NT2/D1 (cell line): ENCODE results near the gene CDYL.

ENCODE experiments used
- DNase-seq: peaks from one replicate; pipeline ENCODE4 v3.0.0-alpha.2; 2011; ENCODE audit warnings: low read depth, low spot score
- H3K27me3 ChIP-seq: 2 replicates; pipeline ENCODE4 v1.6.0; 2011; ENCODE audit warnings: mild to moderate bottlenecking; ENCODE audit not compliant: insufficient read length, insufficient read depth
- H3K36me3 ChIP-seq: 2 replicates; pipeline ENCODE4 v1.6.1; 2011; ENCODE audit warnings: mild to moderate bottlenecking, low read length, mixed read lengths; ENCODE audit not compliant: insufficient read depth, insufficient read length
- H3K4me1 ChIP-seq: 2 replicates; pipeline ENCODE4 v1.5.1; 2011; ENCODE audit not compliant: insufficient read depth, insufficient read length
- H3K4me3 ChIP-seq: 2 replicates; pipeline ENCODE4 v1.5.1; 2011; ENCODE audit warnings: low read depth; ENCODE audit not compliant: insufficient read length
- H3K9ac ChIP-seq: 2 replicates; pipeline ENCODE4 v1.6.0; 2011; ENCODE audit warnings: low read depth; ENCODE audit not compliant: insufficient read length
- H3K9me3 ChIP-seq: 2 replicates; pipeline ENCODE4 v1.5.1; 2011; ENCODE audit warnings: mild to moderate bottlenecking, low read length; ENCODE audit not compliant: insufficient read depth
- SUZ12 ChIP-seq: IDR thresholded peaks from 2 replicates; pipeline ENCODE4 v1.6.1; 2011; ENCODE audit not compliant: insufficient read length, insufficient read depth; ENCODE audit errors: extremely low read depth
- YY1 ChIP-seq: IDR thresholded peaks from 2 replicates; pipeline ENCODE4 v1.6.1; 2011; ENCODE audit not compliant: insufficient read length, insufficient read depth
- ZNF274 ChIP-seq: IDR thresholded peaks from 2 replicates; pipeline ENCODE4 v1.6.1; 2011; ENCODE audit warnings: mild to moderate bottlenecking, low read depth, low read length

Gene CDYL

GRCh38 chr6:4805553-4806336 is 29.5 kb downstream of the CDYL start:
- Histone ChIP-seq H3K36me3 (peaks cover 5% of the 10 kb centered on the region), H3K9me3 (peaks cover 6% of the 10 kb centered on the region; the same call in 1 of the 2 replicates), H3K27me3 (no peaks in the 10 kb centered on the region), H3K4me3 (no peak overlapping the region), H3K9ac (no peak overlapping the region), H3K4me1 (peaks cover 4% of the 10 kb centered on the region)
- TF ChIP-seq ZNF274: no peak
- TF ChIP-seq SUZ12: no peak
- TF ChIP-seq YY1: no peak
- DNase-seq: no peak

- no peak for DNase-seq
- peaks cover 5% of the 10 kb centered on the region for H3K36me3 ChIP-seq
- H3K4me1 ChIP-seq: peaks cover 4% of the 10 kb centered on the region
- TF ChIP-seq ZNF274 (no peak), YY1 (no peak), SUZ12 (no peak)
- no peaks in the 10 kb centered on the region for H3K27me3 ChIP-seq
- H3K9me3 ChIP-seq: peaks cover 6% of the 10 kb centered on the region; the same call in 1 of the 2 replicates
- no peak overlapping the region for H3K4me3 ChIP-seq
- no peak overlapping the region for H3K9ac ChIP-seq
Measured at GRCh38 chr6:4806337-4806725, 30.1 kb downstream of the CDYL start.

- Histone ChIP-seq H3K27me3 (no peaks in the 10 kb centered on the region), H3K9me3 (peaks cover 6% of the 10 kb centered on the region; the same call in 1 of the 2 replicates), H3K4me1 (peaks cover 4% of the 10 kb centered on the region)
Measured at GRCh38 chr6:4806791-4807190, 30.6 kb downstream of the CDYL start.

GRCh38 chr6:4808396-4808795 is 32.2 kb downstream of the CDYL start:
- DNase-seq: no peak
- peaks cover 3% of the 10 kb centered on the region for H3K4me1 ChIP-seq

More at GRCh38 chr6:4806791-4807190, 30.6 kb downstream of the CDYL start:
- no peak overlapping the region for H3K4me3 ChIP-seq
- H3K36me3 ChIP-seq: peaks cover 5% of the 10 kb centered on the region
- no peak for DNase-seq
- H3K9ac ChIP-seq: no peak overlapping the region
- TF ChIP-seq YY1: no peak
- TF ChIP-seq SUZ12: no peak
- no peak for TF ChIP-seq ZNF274

GRCh38 chr6:4809999-4810918 is 34.1 kb downstream of the CDYL start:
- no peaks in the 10 kb centered on the region for H3K27me3 ChIP-seq
- DNase-seq: no peak
- no peak overlapping the region for H3K4me3 ChIP-seq
- H3K9me3 ChIP-seq: peaks cover 6% of the 10 kb centered on the region; the same call in 1 of the 2 replicates
- H3K9ac ChIP-seq: no peak overlapping the region
- no peak for TF ChIP-seq YY1
- TF ChIP-seq SUZ12: no peak
- TF ChIP-seq ZNF274: no peak
- peaks cover 3% of the 10 kb centered on the region for H3K4me1 ChIP-seq
- H3K36me3 ChIP-seq: peaks cover 5% of the 10 kb centered on the region

More at GRCh38 chr6:4808396-4808795, 32.2 kb downstream of the CDYL start:
- peaks cover 6% of the 10 kb centered on the region; the same call in 1 of the 2 replicates for H3K9me3 ChIP-seq
- no peak overlapping the region for H3K4me3 ChIP-seq
- H3K27me3 ChIP-seq: no peaks in the 10 kb centered on the region
- H3K9ac ChIP-seq: no peak overlapping the region
- H3K36me3 ChIP-seq: peaks cover 5% of the 10 kb centered on the region
- TF ChIP-seq SUZ12 (no peak), YY1 (no peak), ZNF274 (no peak)

- H3K4me1 ChIP-seq: no peaks in the 10 kb centered on the region
- H3K4me3 ChIP-seq: no peak overlapping the region
- DNase-seq: no peak
- peaks cover 6% of the 10 kb centered on the region; the same call in 1 of the 2 replicates for H3K9me3 ChIP-seq
- TF ChIP-seq ZNF274 (no peak), YY1 (no peak), SUZ12 (no peak)
- H3K27me3 ChIP-seq: no peaks in the 10 kb centered on the region
- H3K9ac ChIP-seq: no peak overlapping the region
- peaks cover under 1% of the 10 kb centered on the region for H3K36me3 ChIP-seq
Measured at GRCh38 chr6:4812068-4812467, 35.9 kb downstream of the CDYL start.
